ENCODE results near the gene SIRT5.

DNA sequence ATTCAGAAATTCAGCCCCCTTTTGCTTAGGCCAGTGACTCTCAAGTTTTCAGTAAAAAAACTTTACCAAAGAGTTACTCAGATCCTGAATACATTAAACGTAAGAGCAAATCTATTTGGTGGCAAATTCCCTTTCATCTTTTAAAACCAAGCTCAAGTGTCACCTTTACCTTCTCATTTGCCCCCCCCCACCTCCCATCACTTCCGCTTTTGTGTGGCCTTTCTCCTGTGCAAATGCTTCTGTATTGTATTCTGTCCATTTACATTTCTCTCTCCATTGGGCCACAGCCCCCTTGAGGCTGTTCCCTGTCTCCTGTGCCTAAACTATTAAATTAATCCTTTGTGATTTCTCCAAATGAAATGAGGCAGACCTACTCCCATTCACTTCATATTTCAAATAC lies 42.7 kb downstream of the SIRT5 start:
- no peak for TF ChIP-seq CTCF (IDR thresholded peaks at IDR 0.05)
- TF ChIP-seq POLR2A (IDR thresholded peaks at IDR 0.05): no peak
- no peak for TF ChIP-seq EP300 (IDR thresholded peaks at IDR 0.05)

Data from tibial nerve (tissue), 4 donors.